ENCODE results near the gene SLC25A25. TPM values are rescaled to one million over a fixed set of nuclear protein-coding genes. Genes with fewer than 3 reads are reported as not detected.

Gene SLC25A25
- total RNA-seq, 3 donors from 2014 or later (not counting 1 experiment from before 2014, with no cell fraction given), result 16.8 to 19.1 (median 18.9) TPM

- H3K4me3 Mint-ChIP-seq, result no peak overlapping the region
- intact Hi-C loops (cut with micrococcal nuclease), result no loop called here
- no peaks in the 10 kb centered on the region for H3K9me3 ChIP-seq (ENCODE audit: control insufficient read depth, insufficient read depth, low read length)
- no peak overlapping the region for H3K4me3 ChIP-seq (ENCODE audit: low read length)
- no peak for TF ChIP-seq CTCF (IDR thresholded peaks at IDR 0.05)
- H3K9me3 Mint-ChIP-seq, result no peaks in the 10 kb centered on the region
- no peaks in the 10 kb centered on the region for H3K4me1 Mint-ChIP-seq
- no peaks in the 10 kb centered on the region for H3K4me1 ChIP-seq (ENCODE audit: control insufficient read depth, insufficient read depth, low read length)
- no peaks in the 10 kb centered on the region for H3K36me3 Mint-ChIP-seq
- H3K27me3 ChIP-seq (ENCODE audit: control insufficient read depth, insufficient read depth, low read length), result no peaks in the 10 kb centered on the region
- DNase-seq, result no peak
- no peak overlapping the region for H3K27ac Mint-ChIP-seq
- no peaks in the 10 kb centered on the region for H3K27me3 Mint-ChIP-seq (ENCODE audit: low read depth in 2 of 2)
- H3K27ac ChIP-seq (ENCODE audit: low read length), result no peak overlapping the region
- WGBS (ENCODE audit: insufficient coverage), result 92% methylated on average over 22 of the region's 22 CpGs
- no peaks in the 10 kb centered on the region for H3K36me3 ChIP-seq (ENCODE audit: control insufficient read depth, insufficient read depth, low read length)
- ATAC-seq, result no peak
These were observed 76.5 kb downstream of the SLC25A25 start for GRCh38 chr9:128144239-128145181.

GRCh38 chr9:128145536-128145935 is 77.5 kb downstream of the SLC25A25 start:
- ATAC-seq, result no peak
- Mint-ChIP-seq H3K27ac (no peak overlapping the region), H3K36me3 (no peaks in the 10 kb centered on the region), H3K9me3 (no peaks in the 10 kb centered on the region), H3K4me1 (no peaks in the 10 kb centered on the region), H3K4me3 (no peak overlapping the region), H3K27me3 (ENCODE audit: low read depth in 2 of 2) (no peaks in the 10 kb centered on the region)
- TF ChIP-seq CTCF (IDR thresholded peaks at IDR 0.05), result no peak
- intact Hi-C loops (cut with micrococcal nuclease), result no loop called here
- no peak overlapping the region for H3K27ac ChIP-seq (ENCODE audit: low read length)
- no peaks in the 10 kb centered on the region for H3K27me3 ChIP-seq (ENCODE audit: control insufficient read depth, insufficient read depth, low read length)
- H3K36me3 ChIP-seq (ENCODE audit: control insufficient read depth, insufficient read depth, low read length), result no peaks in the 10 kb centered on the region
- H3K4me3 ChIP-seq (ENCODE audit: low read length), result no peak overlapping the region
- no peaks in the 10 kb centered on the region for H3K9me3 ChIP-seq (ENCODE audit: control insufficient read depth, insufficient read depth, low read length)
- 73% methylated on average over 8 of the region's 8 CpGs for WGBS (ENCODE audit: insufficient coverage)
- DNase-seq, result no peak
- H3K4me1 ChIP-seq (ENCODE audit: control insufficient read depth, insufficient read depth, low read length), result no peaks in the 10 kb centered on the region

- Mint-ChIP-seq H3K36me3 (no peaks in the 10 kb centered on the region), H3K27ac (no peak overlapping the region), H3K4me1 (peaks cover 0 to 4% of the 10 kb centered on the region in 2 donors), H3K27me3 (ENCODE audit: low read depth in 2 of 2) (no peaks in the 10 kb centered on the region), H3K9me3 (no peaks in the 10 kb centered on the region), H3K4me3 (no peak overlapping the region)
- DNase-seq, result no peak
- Histone ChIP-seq H3K27me3 (ENCODE audit: control insufficient read depth, insufficient read depth, low read length) (no peaks in the 10 kb centered on the region), H3K4me3 (ENCODE audit: low read length) (no peak overlapping the region), H3K27ac (ENCODE audit: low read length) (no peak overlapping the region), H3K36me3 (ENCODE audit: control insufficient read depth, insufficient read depth, low read length) (no peaks in the 10 kb centered on the region), H3K4me1 (ENCODE audit: control insufficient read depth, insufficient read depth, low read length) (no peaks in the 10 kb centered on the region), H3K9me3 (ENCODE audit: control insufficient read depth, insufficient read depth, low read length) (no peaks in the 10 kb centered on the region)
- 88% methylated on average over 13 of the region's 13 CpGs for WGBS (ENCODE audit: insufficient coverage)
- ATAC-seq, result no peak
- TF ChIP-seq CTCF (IDR thresholded peaks at IDR 0.05), result no peak
- intact Hi-C loops (cut with micrococcal nuclease), result no loop called here
These were observed 77.9 kb downstream of the SLC25A25 start for GRCh38 chr9:128145951-128146351.
